ENCODE measurements around the gene C1orf159.

Gene C1orf159

DNA sequence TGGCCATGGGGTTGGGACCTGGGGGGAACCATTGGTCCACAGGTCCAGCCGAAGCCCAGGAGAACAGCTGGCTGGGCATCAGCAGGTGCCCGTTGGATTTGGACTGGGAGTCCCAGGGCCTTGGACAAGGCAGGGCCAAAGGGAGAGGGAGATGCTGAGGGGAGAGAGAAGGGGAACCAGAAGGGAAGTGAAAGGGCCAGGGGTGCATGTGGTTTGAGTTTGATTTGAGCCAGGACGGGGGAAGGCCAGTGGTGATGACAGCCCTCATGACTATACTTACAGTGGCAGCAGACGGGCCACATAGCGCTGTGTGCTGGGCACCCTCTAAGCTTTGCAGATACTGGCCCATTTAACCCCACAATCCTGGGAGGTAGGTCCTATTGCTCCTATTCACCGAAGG is 77.2 kb downstream of the C1orf159 start:
- no peak overlapping the region for H2AFZ ChIP-seq (ENCODE audit: low read depth, low read length)
- no peak overlapping the region for H3K4me3 ChIP-seq (ENCODE audit: insufficient read depth in 1 of 2, low read depth in 1 of 2, low read length in 2 of 2)
- no peak overlapping the region for H2BK12ac ChIP-seq (ENCODE audit: low read length in 2 of 2)
- H2AK5ac ChIP-seq (ENCODE audit: low read length, severe bottlenecking): no peak overlapping the region
- WGBS: 97% methylated on average over 6 of the region's 6 CpGs
- H2BK15ac ChIP-seq (ENCODE audit: low read depth, poor library complexity, severe bottlenecking): no peak overlapping the region
- no peak overlapping the region for H2BK120ac ChIP-seq (ENCODE audit: low read depth, low read length)
- no peak overlapping the region for H4K8ac ChIP-seq (ENCODE audit: low read length)
- no peak overlapping the region for H3K9ac ChIP-seq (ENCODE audit: low read length)
- no peak overlapping the region for H3K4ac ChIP-seq (ENCODE audit: low read depth in 1 of 2, low read length in 2 of 2)
- peaks cover 58% of the 10 kb centered on the region for H3K79me1 ChIP-seq (replicated peaks; ENCODE audit: low read length, poor library complexity, severe bottlenecking)
- H3K18ac ChIP-seq (ENCODE audit: low read depth in 1 of 2, low read length in 2 of 2): no peak overlapping the region
- H3K23ac ChIP-seq (ENCODE audit: low read length in 2 of 2): no peak overlapping the region
- H3K36me3 ChIP-seq (ENCODE audit: control insufficient read depth in 1 of 2, insufficient read depth in 2 of 2, low read depth in 1 of 2, low read length in 2 of 2): peaks cover 0 to 88% of the 10 kb centered on the region in 2 experiments
- DNase-seq: no peak
- H4K91ac ChIP-seq (ENCODE audit: low read length): no peak overlapping the region
- no peak overlapping the region for H3K14ac ChIP-seq (ENCODE audit: low read length in 2 of 2)
- H3K27ac ChIP-seq (ENCODE audit: low read length, poor library complexity, severe bottlenecking): no peak overlapping the region
- H3K4me2 ChIP-seq (ENCODE audit: low read length, poor library complexity, severe bottlenecking): no peak overlapping the region
- peaks cover 0 to 56% of the 10 kb centered on the region in 2 experiments for H3K27me3 ChIP-seq (ENCODE audit: control insufficient read depth in 1 of 2, insufficient read depth in 1 of 2, low read length in 2 of 2)
- H3K4me1 ChIP-seq (ENCODE audit: control insufficient read depth, insufficient read depth, low read depth, low read length): peaks cover 45% of the 10 kb centered on the region
- no peaks in the 10 kb centered on the region for H3K9me3 ChIP-seq (ENCODE audit: control insufficient read depth, low read length)
- H2BK5ac ChIP-seq (ENCODE audit: low read depth, low read length, poor library complexity, severe bottlenecking): no peak overlapping the region

DNA sequence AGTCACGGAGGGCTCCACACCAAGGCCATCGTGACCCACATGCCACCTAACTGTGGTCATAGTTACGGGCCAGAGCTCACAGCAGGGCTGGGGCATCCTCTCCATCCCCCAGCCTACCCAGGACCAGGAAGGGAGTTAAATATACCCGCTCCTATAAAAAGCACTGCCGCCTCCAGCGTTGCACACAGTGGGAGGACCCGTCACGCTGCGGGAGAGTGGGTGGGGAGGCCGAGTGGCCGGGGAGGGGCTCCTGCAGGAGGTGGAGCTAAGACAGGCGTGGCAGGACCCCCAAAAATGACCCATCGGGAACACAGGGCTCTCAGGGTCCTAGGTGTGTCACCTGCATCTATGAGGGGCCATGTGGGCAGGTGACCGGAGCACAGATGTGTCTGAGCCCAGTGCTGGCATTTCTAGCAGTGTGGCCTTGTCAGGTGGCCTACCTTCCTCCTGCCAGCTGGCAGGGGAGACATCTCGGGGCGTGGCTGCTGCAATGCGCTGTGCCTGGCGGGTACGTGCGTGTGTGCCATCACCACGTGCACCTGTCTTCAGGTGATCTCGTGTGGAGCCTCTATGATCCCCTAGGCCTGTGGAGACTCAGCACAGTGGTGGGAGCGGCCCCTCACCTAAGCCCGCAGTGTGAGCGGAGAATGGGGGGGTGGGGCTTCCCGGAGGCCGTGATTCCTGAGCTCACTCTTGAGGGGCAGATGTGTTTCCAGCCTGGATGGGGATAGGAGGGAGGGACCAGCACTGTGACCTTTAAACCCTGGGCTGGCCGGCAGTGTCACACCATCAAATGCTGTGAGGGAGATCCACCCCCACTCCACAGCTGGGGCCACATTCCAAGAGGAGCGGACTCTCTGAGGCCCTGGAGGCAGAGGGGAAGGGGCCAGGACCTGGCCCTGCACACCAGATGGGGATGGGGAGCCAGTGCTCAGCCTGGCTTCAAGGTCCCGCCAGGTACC is 78.2 kb downstream of the C1orf159 start:
- H2BK15ac ChIP-seq (ENCODE audit: low read depth, poor library complexity, severe bottlenecking): no peak overlapping the region
- no peak overlapping the region for H3K14ac ChIP-seq (ENCODE audit: low read length in 2 of 2)
- H4K8ac ChIP-seq (ENCODE audit: low read length): no peak overlapping the region
- H2BK12ac ChIP-seq (ENCODE audit: low read length in 2 of 2): no peak overlapping the region
- H3K27me3 ChIP-seq (ENCODE audit: control insufficient read depth in 1 of 2, insufficient read depth in 1 of 2, low read length in 2 of 2): peaks cover 0 to 63% of the 10 kb centered on the region in 2 experiments
- no peak for DNase-seq
- H2BK120ac ChIP-seq (ENCODE audit: low read depth, low read length): no peak overlapping the region
- peaks cover 0 to 80% of the 10 kb centered on the region in 2 experiments for H3K36me3 ChIP-seq (ENCODE audit: control insufficient read depth in 1 of 2, insufficient read depth in 2 of 2, low read depth in 1 of 2, low read length in 2 of 2)
- no peak overlapping the region for H3K9ac ChIP-seq (ENCODE audit: low read length)
- no peaks in the 10 kb centered on the region for H3K9me3 ChIP-seq (ENCODE audit: control insufficient read depth, low read length)
- H3K27ac ChIP-seq (ENCODE audit: low read length, poor library complexity, severe bottlenecking): no peak overlapping the region
- H2BK5ac ChIP-seq (ENCODE audit: low read depth, low read length, poor library complexity, severe bottlenecking): no peak overlapping the region
- H2AK5ac ChIP-seq (ENCODE audit: low read length, severe bottlenecking): no peak overlapping the region
- no peak overlapping the region for H3K4ac ChIP-seq (ENCODE audit: low read depth in 1 of 2, low read length in 2 of 2)
- no peak overlapping the region for H4K91ac ChIP-seq (ENCODE audit: low read length)
- peaks cover 53% of the 10 kb centered on the region for H3K79me1 ChIP-seq (replicated peaks; ENCODE audit: low read length, poor library complexity, severe bottlenecking)
- peak overlapping the region in 1 of 2 experiments; percentile 7 for H3K4me3 ChIP-seq (ENCODE audit: insufficient read depth in 1 of 2, low read depth in 1 of 2, low read length in 2 of 2)
- peaks cover 54% of the 10 kb centered on the region for H3K4me1 ChIP-seq (ENCODE audit: control insufficient read depth, insufficient read depth, low read depth, low read length)
- H3K4me2 ChIP-seq (ENCODE audit: low read length, poor library complexity, severe bottlenecking): no peak overlapping the region
- no peak overlapping the region for H3K18ac ChIP-seq (ENCODE audit: low read depth in 1 of 2, low read length in 2 of 2)
- no peak overlapping the region for H2AFZ ChIP-seq (ENCODE audit: low read depth, low read length)
- H3K23ac ChIP-seq (ENCODE audit: low read length in 2 of 2): no peak overlapping the region
- WGBS: 88% methylated on average over 30 of the region's 30 CpGs

DNA sequence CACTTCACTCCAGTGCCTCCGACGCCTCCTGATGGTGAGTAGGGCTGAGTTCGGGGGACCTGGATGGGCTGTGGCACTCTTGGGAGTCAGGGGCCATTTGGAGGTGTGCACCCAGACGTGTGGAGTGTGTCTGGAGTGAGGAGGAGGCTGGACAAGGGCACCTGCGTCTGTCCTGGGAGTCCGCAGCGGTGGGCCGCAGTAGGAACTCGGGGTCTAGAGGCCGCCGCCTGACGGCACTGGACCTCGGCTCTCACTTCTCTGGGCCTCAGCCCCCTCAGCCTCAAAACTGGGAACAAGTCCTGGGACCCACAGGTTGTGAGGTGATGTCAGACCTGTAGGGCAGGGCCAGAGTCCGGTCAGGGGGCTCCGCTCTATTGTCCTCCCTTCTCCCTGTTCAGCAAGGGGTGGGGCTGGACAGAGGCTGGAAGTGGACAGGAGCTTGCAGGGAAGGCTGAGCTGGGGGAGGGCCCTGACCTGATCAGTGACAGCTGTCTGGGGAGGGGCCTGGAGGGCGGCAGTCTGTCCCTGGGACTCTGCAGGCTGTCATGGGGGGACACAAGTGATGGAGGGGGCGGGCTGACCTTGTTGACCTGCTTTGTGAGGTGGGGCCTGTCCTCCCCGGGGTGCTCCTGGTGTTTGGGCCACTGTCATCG is 80.5 kb downstream of the C1orf159 start:
- Histone ChIP-seq H4K91ac (ENCODE audit: low read length) (no peak overlapping the region), H3K27ac (ENCODE audit: low read length, poor library complexity, severe bottlenecking) (no peak overlapping the region), H3K4me1 (ENCODE audit: control insufficient read depth, insufficient read depth, low read depth, low read length) (peaks cover 63% of the 10 kb centered on the region), H3K14ac (ENCODE audit: low read length in 2 of 2) (no peak overlapping the region), H3K18ac (ENCODE audit: low read depth in 1 of 2, low read length in 2 of 2) (no peak overlapping the region), H3K9ac (ENCODE audit: low read length) (no peak overlapping the region), H2BK15ac (ENCODE audit: low read depth, poor library complexity, severe bottlenecking) (no peak overlapping the region), H2AFZ (ENCODE audit: low read depth, low read length) (no peak overlapping the region), H3K9me3 (ENCODE audit: control insufficient read depth, low read length) (no peaks in the 10 kb centered on the region), H3K79me1 (replicated peaks; ENCODE audit: low read length, poor library complexity, severe bottlenecking) (peaks cover 41% of the 10 kb centered on the region), H2BK5ac (ENCODE audit: low read depth, low read length, poor library complexity, severe bottlenecking) (no peak overlapping the region), H3K4ac (ENCODE audit: low read depth in 1 of 2, low read length in 2 of 2) (no peak overlapping the region), H3K27me3 (ENCODE audit: control insufficient read depth in 1 of 2, insufficient read depth in 1 of 2, low read length in 2 of 2) (peaks cover 0 to 81% of the 10 kb centered on the region in 2 experiments), H2AK5ac (ENCODE audit: low read length, severe bottlenecking) (no peak overlapping the region), H3K4me2 (ENCODE audit: low read length, poor library complexity, severe bottlenecking) (no peak overlapping the region), H2BK12ac (ENCODE audit: low read length in 2 of 2) (no peak overlapping the region), H3K36me3 (ENCODE audit: control insufficient read depth in 1 of 2, insufficient read depth in 2 of 2, low read depth in 1 of 2, low read length in 2 of 2) (peaks cover 0 to 78% of the 10 kb centered on the region in 2 experiments), H3K23ac (ENCODE audit: low read length in 2 of 2) (no peak overlapping the region), H4K8ac (ENCODE audit: low read length) (no peak overlapping the region), H3K4me3 (ENCODE audit: insufficient read depth in 1 of 2, low read depth in 1 of 2, low read length in 2 of 2) (no peak overlapping the region), H2BK120ac (ENCODE audit: low read depth, low read length) (no peak overlapping the region)
- DNase-seq: no peak
- WGBS: 94% methylated on average over 19 of the region's 19 CpGs

DNA sequence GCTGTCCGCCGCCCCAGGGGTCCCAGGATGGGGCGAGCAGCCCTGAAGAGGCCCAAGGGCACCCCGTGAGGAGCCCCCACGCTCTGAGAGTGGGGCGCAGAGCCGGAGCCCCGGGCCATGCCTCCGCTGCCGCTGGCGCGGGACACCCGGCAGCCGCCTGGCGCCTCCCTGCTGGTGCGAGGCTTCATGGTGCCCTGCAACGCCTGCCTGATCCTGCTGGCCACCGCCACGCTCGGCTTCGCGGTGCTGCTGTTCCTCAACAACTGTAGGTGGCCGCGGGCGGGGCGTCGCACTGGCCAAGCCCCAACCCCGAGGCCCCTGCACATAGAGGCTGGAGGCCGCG is 81.5 kb downstream of the C1orf159 start:
- WGBS: 56% methylated on average over 30 of the region's 30 CpGs

More for the DNA sequence above, 81.5 kb downstream of the C1orf159 start:
- Histone ChIP-seq H3K4ac (ENCODE audit: low read depth in 1 of 2, low read length in 2 of 2) (no peak overlapping the region), H3K4me3 (ENCODE audit: insufficient read depth in 1 of 2, low read depth in 1 of 2, low read length in 2 of 2) (no peak overlapping the region), H3K9ac (ENCODE audit: low read length) (no peak overlapping the region), H3K27ac (ENCODE audit: low read length, poor library complexity, severe bottlenecking) (no peak overlapping the region), H3K18ac (ENCODE audit: low read depth in 1 of 2, low read length in 2 of 2) (no peak overlapping the region), H2AFZ (ENCODE audit: low read depth, low read length) (no peak overlapping the region), H3K79me1 (replicated peaks; ENCODE audit: low read length, poor library complexity, severe bottlenecking) (peaks cover 31% of the 10 kb centered on the region), H2AK5ac (ENCODE audit: low read length, severe bottlenecking) (no peak overlapping the region), H4K8ac (ENCODE audit: low read length) (no peak overlapping the region), H3K4me1 (ENCODE audit: control insufficient read depth, insufficient read depth, low read depth, low read length) (peaks cover 63% of the 10 kb centered on the region), H4K91ac (ENCODE audit: low read length) (no peak overlapping the region), H3K36me3 (ENCODE audit: control insufficient read depth in 1 of 2, insufficient read depth in 2 of 2, low read depth in 1 of 2, low read length in 2 of 2) (peaks cover 0 to 77% of the 10 kb centered on the region in 2 experiments), H3K4me2 (ENCODE audit: low read length, poor library complexity, severe bottlenecking) (peak overlapping the region; percentile 84), H3K23ac (ENCODE audit: low read length in 2 of 2) (no peak overlapping the region), H3K14ac (ENCODE audit: low read length in 2 of 2) (no peak overlapping the region), H3K9me3 (ENCODE audit: control insufficient read depth, low read length) (no peaks in the 10 kb centered on the region), H2BK12ac (ENCODE audit: low read length in 2 of 2) (no peak overlapping the region), H3K27me3 (ENCODE audit: control insufficient read depth in 1 of 2, insufficient read depth in 1 of 2, low read length in 2 of 2) (peaks cover 0 to 72% of the 10 kb centered on the region in 2 experiments), H2BK5ac (ENCODE audit: low read depth, low read length, poor library complexity, severe bottlenecking) (no peak overlapping the region), H2BK120ac (ENCODE audit: low read depth, low read length) (no peak overlapping the region), H2BK15ac (ENCODE audit: low read depth, poor library complexity, severe bottlenecking) (no peak overlapping the region)
- no peak for DNase-seq
